Breast epithelium (tissue), 4 donors: Measurements from ENCODE around the gene NAALADL2. TPM values are rescaled to one million over a fixed set of nuclear protein-coding genes. Genes with fewer than 3 reads are reported as not detected.

Experiments used
- DNase-seq, 2 donors: peaks; one replicate each; pipeline ENCODE4 v3.0.0-alpha.2; 2019; ENCODE audit warnings: low spot score in 2 of 2
- H3K27ac ChIP-seq, 2 donors: fragments of 200-600 bp; sonication (generic) in 1 of 2; one replicate each; pipeline ENCODE4 v1.5.1; 2016 to 2019; ENCODE audit warnings: mild to moderate bottlenecking in 1 of 2
- H3K27me3 ChIP-seq, 2 donors: fragments of 200-600 bp; sonication (generic) in 1 of 2; one replicate each; pipeline versions ENCODE4 v1.5.1 to v1.6.0; 2017 to 2019; ENCODE audit warnings: control low read depth in 1 of 2, mild to moderate bottlenecking in 1 of 2
- H3K36me3 ChIP-seq: fragments of 200-600 bp; one replicate; pipeline ENCODE4 v1.5.1; 2019
- H3K4me1 ChIP-seq, 2 donors: fragments of 200-600 bp; sonication (generic); one replicate each; pipeline ENCODE4 v1.5.1; 2016 to 2019; ENCODE audit warnings: control low read depth in 1 of 2
- H3K4me3 ChIP-seq, 3 donors: fragments of 200-600 bp; sonication (generic); 1 replicate in 2 of 3; 2 replicates in 1 of 3; pipeline ENCODE4 v1.5.1; 2016 to 2019; ENCODE audit warnings: mild to moderate bottlenecking in 3 of 3, moderate library complexity in 2 of 3
- H3K9me3 ChIP-seq, 2 donors: fragments of 200-600 bp; sonication (generic) in 1 of 2; one replicate each; pipeline ENCODE4 v1.5.1; 2016 to 2019; ENCODE audit warnings: control low read depth in 1 of 2
- POLR2A ChIP-seq: fragments of 450-650 bp; IDR thresholded peaks from one replicate; pipeline ENCODE4 v1.6.1; 2016; ENCODE audit warnings: antibody characterized with exemption, mild to moderate bottlenecking, moderate library complexity
- POLR2AphosphoS5 ChIP-seq, 3 donors: sonication (generic); formaldehyde crosslinking; IDR thresholded peaks; one replicate each; pipeline ENCODE4 v1.6.1; 2017; ENCODE audit warnings: antibody characterized with exemption in 3 of 3
- intact Hi-C: fragments of 100-400 bp; cut with DNase I; formaldehyde crosslinking; loops from one replicate; pipeline ENCODE4 v1.15.1; 2023; ENCODE audit warnings: low total_unique reads
- total RNA-seq, 3 donors: library from RNA; depleted of rRNA; stranded (reverse); fragments of >200 nt; gene quantifications; one replicate each; pipeline ENCODE4 v1.1.0, GENCODE V29; 2016
- TF ChIP-seq, protein P1 (sequence below), 3 donors: fragments of 450-650 bp; IDR thresholded peaks; one replicate each; pipeline ENCODE4 v1.5.1; 2016 to 2017; ENCODE audit warnings: antibody characterized with exemption in 3 of 3, mild to moderate bottlenecking in 3 of 3, moderate library complexity in 3 of 3

The NAALADL2 gene
- total RNA-seq, 3 donors from 2014 or later = 12.0 to 69.5 (median 53.9) TPM

DNA sequence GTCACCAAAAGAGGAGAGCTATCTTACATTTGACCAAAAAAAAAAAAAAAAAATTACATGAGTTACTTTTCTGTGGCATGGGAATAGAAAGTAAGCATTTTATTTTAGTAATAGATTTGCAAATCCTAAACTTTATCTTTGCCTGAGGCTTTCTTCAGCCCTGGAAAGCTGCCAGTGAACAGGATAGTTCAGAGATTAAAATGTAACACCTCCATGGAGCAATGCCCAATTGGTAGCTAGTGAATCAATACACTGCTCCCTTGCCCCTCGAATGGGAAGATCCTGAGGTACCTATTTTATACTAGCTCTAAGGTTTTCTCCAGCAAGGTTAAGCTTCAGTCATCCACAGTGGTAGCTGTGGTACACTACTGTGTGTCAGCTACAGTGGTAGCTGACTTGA, 867.1 kb downstream of the NAALADL2 start:
- no peak for TF ChIP-seq POLR2AphosphoS5 (IDR thresholded peaks at IDR 0.05)
- no peak for TF ChIP-seq POLR2A
- TF ChIP-seq, protein P1, sequence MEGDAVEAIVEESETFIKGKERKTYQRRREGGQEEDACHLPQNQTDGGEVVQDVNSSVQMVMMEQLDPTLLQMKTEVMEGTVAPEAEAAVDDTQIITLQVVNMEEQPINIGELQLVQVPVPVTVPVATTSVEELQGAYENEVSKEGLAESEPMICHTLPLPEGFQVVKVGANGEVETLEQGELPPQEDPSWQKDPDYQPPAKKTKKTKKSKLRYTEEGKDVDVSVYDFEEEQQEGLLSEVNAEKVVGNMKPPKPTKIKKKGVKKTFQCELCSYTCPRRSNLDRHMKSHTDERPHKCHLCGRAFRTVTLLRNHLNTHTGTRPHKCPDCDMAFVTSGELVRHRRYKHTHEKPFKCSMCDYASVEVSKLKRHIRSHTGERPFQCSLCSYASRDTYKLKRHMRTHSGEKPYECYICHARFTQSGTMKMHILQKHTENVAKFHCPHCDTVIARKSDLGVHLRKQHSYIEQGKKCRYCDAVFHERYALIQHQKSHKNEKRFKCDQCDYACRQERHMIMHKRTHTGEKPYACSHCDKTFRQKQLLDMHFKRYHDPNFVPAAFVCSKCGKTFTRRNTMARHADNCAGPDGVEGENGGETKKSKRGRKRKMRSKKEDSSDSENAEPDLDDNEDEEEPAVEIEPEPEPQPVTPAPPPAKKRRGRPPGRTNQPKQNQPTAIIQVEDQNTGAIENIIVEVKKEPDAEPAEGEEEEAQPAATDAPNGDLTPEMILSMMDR (IDR thresholded peaks at IDR 0.05) = no peak
- Histone ChIP-seq H3K36me3 (no peaks in the 10 kb centered on the region), H3K9me3 (no peaks in the 10 kb centered on the region), H3K4me3 (no peak overlapping the region), H3K27ac (no peak overlapping the region), H3K4me1 (no peaks in the 10 kb centered on the region), H3K27me3 (no peaks in the 10 kb centered on the region)
- intact Hi-C loops = no loop called here
- DNase-seq = no peak

DNA sequence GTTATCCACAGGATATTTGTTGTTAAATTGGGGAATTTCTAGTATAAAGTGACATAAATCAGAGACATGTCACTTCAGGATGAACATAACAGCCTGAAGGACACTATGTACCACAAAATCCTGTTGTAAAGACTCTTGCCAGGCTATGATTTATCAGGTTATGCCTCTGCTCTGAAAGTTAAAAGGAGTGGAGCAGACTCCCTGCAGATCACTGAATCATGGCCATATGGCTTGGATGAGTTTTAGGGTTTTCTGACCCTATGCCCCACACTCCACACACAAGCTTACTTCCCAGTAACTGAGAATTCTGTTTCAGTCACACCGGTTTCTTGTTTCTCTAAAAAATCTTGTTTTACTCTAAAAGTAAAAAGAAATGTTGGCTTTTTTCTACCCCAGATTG, 869.4 kb downstream of the NAALADL2 start:
- Histone ChIP-seq H3K9me3 (no peaks in the 10 kb centered on the region), H3K27me3 (no peaks in the 10 kb centered on the region), H3K36me3 (no peaks in the 10 kb centered on the region), H3K4me1 (no peaks in the 10 kb centered on the region), H3K4me3 (no peak overlapping the region), H3K27ac (no peak overlapping the region)
- no peak for DNase-seq
- intact Hi-C loops = no loop called here
- TF ChIP-seq POLR2AphosphoS5 (IDR thresholded peaks at IDR 0.05) (peak in 1 of 3 donors; percentile 53), POLR2A (no peak)
- TF ChIP-seq, protein P1 (IDR thresholded peaks at IDR 0.05) = no peak

DNA sequence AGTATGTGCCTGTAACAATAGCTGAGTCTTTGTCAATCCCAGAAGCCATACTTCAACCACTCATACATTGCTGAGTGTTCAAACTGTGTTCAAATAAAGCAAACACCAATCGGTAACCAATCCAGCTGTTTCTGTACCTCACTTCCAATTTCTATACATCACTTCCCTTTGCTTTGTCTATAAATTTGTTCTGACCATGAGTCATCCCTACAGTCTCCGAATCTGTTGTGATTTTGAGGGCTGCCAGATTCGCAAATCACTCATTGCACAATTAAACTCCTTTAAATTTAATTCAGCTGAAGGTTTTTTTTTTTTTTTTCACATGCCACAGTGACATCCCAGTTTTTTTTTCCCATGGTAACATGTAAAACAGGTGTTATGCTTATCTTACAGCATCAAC, 870.3 kb downstream of the NAALADL2 start:
- H3K4me1 ChIP-seq = no peaks in the 10 kb centered on the region
- intact Hi-C loops = no loop called here
- TF ChIP-seq, protein P1 (IDR thresholded peaks at IDR 0.05) = no peak
- TF ChIP-seq POLR2AphosphoS5 (IDR thresholded peaks at IDR 0.05) (no peak), POLR2A (no peak)
- H3K27me3 ChIP-seq = no peaks in the 10 kb centered on the region
- peaks cover under 1 to 4% of the 10 kb centered on the region in 2 donors for H3K9me3 ChIP-seq
- no peak for DNase-seq
- H3K27ac ChIP-seq = no peak overlapping the region
- no peak overlapping the region for H3K4me3 ChIP-seq
- H3K36me3 ChIP-seq = no peaks in the 10 kb centered on the region

DNA sequence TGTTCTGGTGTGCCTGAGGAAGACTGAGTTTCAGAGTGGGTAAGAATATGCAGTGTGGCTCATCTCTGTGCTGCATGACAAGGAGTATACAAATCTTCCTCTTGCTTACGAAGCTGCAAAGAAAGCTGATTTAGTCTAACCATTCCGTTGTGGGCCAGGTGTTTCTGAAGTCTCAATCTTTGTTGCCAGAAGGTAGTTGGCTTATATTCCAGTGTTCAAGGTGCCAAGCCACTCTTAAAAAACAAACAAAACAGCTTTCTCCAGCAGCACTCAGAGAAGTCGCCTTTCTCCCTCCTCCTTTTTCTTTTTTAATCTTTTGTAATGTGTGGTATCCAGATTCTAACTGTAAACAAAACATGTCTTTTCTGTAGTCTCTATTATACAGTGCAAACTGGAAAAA, 872.4 kb downstream of the NAALADL2 start:
- H3K4me1 ChIP-seq = no peaks in the 10 kb centered on the region
- intact Hi-C loops = no loop called here
- no peak overlapping the region for H3K4me3 ChIP-seq
- H3K9me3 ChIP-seq = peaks cover 7 to 11% of the 10 kb centered on the region in 2 donors
- no peak overlapping the region for H3K27ac ChIP-seq
- TF ChIP-seq POLR2AphosphoS5 (IDR thresholded peaks at IDR 0.05) (no peak), POLR2A (no peak)
- TF ChIP-seq, protein P1 (IDR thresholded peaks at IDR 0.05) = no peak
- H3K36me3 ChIP-seq = no peaks in the 10 kb centered on the region
- DNase-seq = no peak
- no peaks in the 10 kb centered on the region for H3K27me3 ChIP-seq

DNA sequence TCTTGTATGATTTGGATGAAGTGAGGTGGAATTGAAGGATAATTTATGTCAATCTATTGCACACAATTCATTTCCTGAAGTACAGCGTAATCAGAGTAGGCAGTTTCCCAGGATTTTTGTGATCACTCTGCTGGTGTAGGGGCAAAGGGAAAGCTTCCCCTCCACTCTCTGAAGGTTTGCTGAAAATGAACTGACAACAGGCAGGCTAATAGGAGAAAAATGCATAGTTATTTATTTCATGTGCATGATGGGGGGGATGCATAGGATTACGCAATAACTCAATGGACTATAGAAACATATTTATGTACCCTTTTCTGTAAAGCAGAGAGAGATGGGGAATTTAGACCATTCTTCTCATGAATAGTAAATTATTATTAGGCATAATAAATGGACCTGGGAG, 872.9 kb downstream of the NAALADL2 start:
- Histone ChIP-seq H3K27me3 (no peaks in the 10 kb centered on the region), H3K27ac (no peak overlapping the region), H3K9me3 (peaks cover 7 to 11% of the 10 kb centered on the region in 2 donors), H3K4me1 (no peaks in the 10 kb centered on the region), H3K4me3 (no peak overlapping the region), H3K36me3 (no peaks in the 10 kb centered on the region)
- intact Hi-C loops = no loop called here
- no peak for DNase-seq
- TF ChIP-seq, protein P1 (IDR thresholded peaks at IDR 0.05) = no peak
- TF ChIP-seq POLR2AphosphoS5 (IDR thresholded peaks at IDR 0.05) (no peak), POLR2A (no peak)
